HT-29 (cell line): ENCODE measurements around the gene DPH1. TPM values are rescaled to one million over a fixed set of nuclear protein-coding genes. Genes with fewer than 3 reads are reported as not detected.
A peak's percentile ranks its signal among the peaks of the same experiment; 100 is the strongest.
"Not testable (repeated sequence)": the region's sequence is repeated elsewhere in the genome, so short reads cannot be mapped to it uniquely, and the experiment has no call there.

Experiments used
- DNase-seq: peaks from one replicate; pipeline ENCODE4 v3.0.0-alpha.2; 2015; ENCODE audit warnings: low spot score
- total RNA-seq: library from RNA; depleted of rRNA; stranded (reverse); fragments of >200 nt; shearing (Covaris generic); gene quantifications from 2 replicates; pipeline ENCODE4 v1.2.3, GENCODE V29; 2014

Gene DPH1
- total RNA-seq, 1 experiment from 2014 or later = 38.5 TPM

DNA sequence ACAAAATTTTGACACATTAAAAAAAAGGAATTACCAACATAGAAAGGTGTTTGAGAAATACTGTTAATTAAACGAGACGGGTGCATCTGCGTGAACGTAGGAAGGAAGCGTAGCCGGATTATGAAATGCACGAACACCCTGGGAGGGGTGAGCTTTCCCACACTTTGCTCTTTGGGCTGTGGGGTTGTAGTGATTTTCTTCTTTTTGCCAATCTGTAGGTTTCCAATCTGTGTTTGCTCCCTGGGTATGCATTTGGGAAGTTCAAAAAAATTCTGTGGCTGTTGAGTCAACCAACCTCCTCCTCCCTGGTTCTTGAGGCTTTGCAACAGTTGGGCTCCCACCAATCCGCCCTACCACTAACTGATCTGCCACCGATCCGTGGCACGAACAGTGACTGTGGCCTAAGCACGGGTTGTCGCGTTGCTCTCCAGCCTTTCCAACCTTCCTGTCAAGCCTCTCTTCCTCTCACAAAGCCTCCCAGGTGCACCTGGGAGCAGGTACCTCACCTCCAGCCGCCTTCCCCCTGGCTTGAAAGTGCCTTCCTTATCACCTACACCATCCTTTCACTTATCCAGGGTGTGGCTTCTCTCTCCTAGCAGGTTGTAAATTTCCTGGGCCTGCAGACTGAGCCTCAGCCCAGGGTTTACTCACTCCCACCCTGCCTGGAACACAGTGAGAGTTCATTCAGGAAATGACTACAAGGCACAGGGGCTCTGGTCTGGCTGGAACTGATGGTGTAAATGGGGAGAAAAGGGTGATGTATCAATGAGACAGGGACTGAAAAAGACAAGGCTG, 21.4 kb upstream of the DPH1 start:
- DNase-seq = no peak

DNA sequence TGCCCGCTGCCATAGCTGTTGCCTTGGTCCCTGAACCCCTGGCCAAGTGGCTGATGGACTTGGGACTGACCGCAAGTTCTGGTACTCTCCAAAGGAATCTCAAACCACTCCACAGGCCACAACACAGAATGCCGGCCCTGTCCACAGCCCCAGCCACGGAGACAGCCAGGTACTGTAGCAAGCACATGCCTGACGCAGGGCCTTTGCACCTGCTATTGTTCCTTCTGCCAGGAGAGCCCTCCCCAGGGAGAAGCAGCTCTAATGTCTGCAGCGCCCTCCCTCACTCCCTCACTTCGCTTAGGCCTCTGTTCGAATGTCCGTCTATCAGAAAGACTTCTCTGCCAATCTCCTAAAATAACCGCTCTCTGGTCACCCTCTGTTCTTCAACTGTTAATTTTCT, 20.2 kb upstream of the DPH1 start:
- no peak for DNase-seq

DNA sequence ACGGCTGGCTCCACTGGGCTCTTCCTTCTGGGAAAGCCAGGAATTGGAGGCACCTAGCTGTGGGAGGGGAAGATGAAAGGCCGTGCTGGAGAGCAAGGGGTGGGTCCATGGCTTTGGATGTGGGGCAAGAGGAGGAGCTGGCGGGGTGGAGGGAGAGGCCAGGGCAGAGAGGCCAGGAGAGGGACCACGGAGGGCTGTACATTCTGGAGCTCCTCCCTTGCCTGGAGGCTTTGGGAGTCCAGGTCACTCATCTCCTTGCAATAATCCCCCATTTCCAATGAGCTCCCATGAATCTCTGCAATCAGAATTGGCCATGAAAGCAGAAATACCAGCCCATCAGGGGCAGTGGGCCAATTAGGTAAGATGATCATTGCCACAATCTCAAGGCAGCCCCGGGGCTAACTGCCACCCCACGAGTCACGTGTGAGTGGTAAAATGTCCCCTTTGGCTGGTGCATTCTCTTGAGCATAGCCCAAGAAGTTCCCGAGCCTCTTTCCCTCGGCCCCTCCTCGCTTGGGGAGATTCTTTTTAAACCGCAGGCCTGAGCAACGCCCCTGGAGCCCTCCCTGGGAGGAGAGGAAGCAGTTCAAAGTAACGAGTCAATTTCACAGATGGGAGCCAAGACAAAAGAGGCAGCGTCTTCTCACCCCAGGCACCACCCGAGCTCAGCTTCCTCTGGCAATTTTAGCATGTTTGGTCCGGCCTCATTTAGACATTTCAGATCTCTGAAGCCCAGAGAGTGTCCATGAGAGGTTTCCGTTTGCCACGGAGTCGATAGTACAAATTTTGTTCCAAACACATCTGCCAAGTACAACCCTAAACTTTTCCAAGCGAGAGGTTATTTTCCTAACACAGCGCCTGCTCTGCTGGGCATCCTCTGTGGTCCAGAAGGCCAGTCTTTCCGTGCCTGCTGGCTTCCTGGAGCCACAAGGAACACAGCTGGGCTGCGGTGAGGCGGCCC, 18.3 kb upstream of the DPH1 start:
- peak; percentile 7 for DNase-seq

- DNase-seq = no peak
Observed at GRCh38 chr17:2012499-2012898, 17.5 kb upstream of the DPH1 start.

- not testable (repeated sequence) for DNase-seq
Observed at GRCh38 chr17:2013220-2013993, 16.5 kb upstream of the DPH1 start.

DNA sequence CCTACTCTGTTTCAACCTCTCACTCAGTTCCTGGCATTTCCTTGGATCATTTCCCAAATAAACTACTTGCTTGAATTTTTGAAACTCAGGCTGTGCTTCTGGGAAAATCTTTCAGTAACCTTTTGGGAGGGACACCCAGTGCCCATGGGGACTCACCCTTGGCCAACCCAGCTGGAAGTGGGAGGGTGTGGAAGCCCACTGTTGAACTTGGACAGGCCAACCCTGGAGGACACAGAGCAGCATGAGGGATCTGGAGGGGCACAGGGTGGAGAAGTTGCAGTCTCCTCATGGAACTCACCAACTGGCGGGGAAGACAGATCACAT, 16.0 kb upstream of the DPH1 start:
- no peak for DNase-seq

GRCh38 chr17:2015314-2015713, 14.6 kb upstream of the DPH1 start:
- no peak for DNase-seq

DNA sequence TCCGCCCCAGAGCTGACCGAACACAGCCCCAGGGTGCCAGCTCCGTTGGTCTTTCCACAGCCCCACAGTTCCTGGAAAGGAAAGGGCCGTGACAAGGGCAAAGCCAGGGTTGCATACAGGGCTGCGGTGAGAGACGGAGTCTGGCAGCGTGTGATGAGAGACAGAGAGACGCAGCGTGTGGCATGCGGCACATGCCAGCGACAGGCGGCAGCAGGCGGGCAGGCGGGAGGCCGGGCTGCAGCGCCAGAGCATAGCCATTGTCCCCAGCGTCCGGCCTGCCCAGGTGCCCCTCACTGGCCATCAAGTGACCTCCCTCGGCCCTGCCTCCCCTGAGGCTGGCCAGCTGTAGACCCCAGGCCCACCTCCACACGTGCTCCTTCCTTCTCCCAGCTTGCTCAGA, 13.5 kb upstream of the DPH1 start:
- no peak for DNase-seq

DNA sequence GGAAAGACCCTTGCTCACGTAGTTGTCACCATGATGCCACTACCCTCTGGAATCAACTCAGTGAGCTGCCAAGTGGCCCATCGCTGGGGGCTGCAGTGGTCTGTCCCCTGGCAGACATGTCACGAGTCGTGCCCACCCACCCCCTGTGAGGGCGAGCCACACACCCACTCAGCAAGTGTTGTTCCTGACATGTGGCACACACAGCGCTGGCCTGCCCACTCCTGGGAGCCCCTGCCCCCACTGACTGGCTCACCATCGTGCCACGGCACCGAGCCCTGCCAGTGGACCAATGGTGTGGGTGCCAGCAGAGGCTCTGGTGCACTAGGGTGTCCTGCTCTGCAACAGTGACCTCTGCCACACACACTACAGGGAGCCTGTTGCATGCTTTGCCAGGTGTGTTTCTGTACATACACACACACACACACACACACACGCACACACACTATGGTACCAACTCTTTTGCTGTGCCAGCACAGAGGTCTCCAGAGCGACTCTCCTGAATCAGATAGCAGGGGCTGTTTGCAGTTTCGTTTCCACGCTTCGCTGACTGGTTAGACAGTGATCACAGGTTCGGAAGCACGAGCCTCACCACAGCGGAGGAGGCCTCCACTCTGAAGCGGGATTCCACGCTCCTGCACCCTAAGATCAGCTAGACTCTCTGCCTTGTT, 12.5 kb upstream of the DPH1 start:
- no peak for DNase-seq

GRCh38 chr17:2018716-2019510, 11.0 kb upstream of the DPH1 start:
- no peak for DNase-seq

- no peak for DNase-seq
Observed at GRCh38 chr17:2019723-2020122, 10.2 kb upstream of the DPH1 start.

DNA sequence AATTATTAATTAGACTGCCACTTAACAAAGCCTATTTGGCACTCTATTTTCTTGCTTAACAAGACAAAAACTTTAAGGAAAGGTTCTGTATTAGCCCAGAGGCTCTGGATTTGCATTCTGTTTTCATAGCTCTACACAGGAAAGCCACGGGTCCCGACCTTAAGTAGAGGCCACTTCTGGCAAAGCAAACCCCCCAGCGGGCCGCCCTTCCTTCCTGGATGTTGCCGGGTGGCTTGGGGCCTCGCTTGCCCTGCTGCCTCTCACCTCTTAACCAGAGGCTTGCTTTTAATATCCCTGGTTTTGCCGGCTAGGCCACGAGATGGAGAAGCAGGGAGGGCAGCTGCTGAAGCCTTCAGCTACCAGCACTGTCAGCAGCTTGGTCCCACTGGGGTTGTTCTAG, 9.2 kb upstream of the DPH1 start:
- no peak for DNase-seq

GRCh38 chr17:2022647-2023240, 7.2 kb upstream of the DPH1 start:
- no peak for DNase-seq

GRCh38 chr17:2023256-2023655, 6.7 kb upstream of the DPH1 start:
- DNase-seq = no peak

- DNase-seq = no peak
Observed at GRCh38 chr17:2023692-2024571, 6.0 kb upstream of the DPH1 start.

DNA sequence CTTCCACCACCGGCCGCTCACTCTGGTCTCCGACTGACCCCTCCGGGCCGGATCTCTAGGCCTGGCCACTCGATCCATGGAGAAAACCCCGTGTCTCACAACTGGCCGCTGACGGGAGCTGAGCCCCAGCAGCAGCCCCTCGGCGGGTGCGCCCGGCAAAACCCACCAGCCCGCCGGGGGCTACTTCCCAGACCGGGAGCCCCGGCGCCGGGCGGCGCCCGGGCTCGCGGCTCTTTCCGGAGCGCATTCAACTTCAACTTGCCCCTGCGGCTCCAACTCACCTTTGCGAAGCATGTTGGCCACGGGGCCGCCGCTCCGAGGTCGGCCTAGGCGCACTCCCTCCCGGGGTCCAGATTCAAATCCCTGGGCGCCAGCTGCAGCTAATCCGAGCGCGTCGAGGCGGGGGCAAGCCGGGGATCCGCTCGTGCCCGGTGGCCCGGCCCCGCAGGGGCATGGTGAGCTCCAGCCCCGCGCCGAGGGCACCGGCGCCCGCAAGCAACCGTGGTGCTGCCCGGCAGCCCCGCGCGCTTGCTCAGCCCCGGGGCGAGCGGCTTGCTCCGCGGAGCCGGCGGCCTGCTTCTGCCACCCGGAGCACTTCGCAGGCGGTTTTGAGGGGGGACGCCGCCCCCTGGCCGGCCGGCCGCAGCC, 5.3 kb upstream of the DPH1 start:
- DNase-seq = no peak

- no peak for DNase-seq
Observed at GRCh38 chr17:2025220-2025621, 4.7 kb upstream of the DPH1 start, which contains the start of gene RTN4RL1. Gene RTN4RL1 (minus strand): TSS chr17:2025334. CDS start chr17:2024865, 469 bp downstream.

DNA sequence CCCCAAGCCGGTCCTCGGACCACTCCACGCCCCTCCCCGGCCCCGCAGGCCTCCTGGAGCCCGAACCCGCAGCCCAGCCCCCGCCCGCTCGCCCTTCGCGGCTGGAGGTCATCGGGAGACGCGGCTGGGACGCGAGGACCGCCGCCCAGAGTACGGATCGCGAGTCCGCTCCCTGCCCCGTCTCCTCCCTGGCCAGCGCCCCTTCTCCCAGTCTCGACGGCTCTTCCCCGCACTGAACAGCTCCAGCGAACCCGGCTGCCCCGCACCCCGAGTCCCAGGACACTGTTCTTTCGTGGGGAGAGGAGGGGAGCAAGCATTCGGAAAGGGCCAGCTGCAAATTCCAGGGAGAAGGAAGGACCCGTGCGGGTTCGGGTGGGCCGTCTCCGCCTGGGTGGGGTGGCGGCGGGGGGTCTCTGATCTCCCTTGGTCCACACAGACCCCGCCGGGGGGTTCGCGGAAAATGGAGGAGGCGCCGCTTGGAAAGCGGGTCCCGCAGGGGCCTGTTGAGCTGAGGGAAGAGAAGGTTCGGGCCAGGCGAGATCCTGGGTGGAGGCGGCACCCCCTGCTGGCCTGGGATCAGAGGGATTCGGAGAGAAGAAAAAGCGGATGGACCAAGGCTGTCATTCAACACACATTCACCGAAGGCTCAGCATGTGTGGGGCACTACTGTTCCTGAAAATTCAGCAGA, 4.2 kb upstream of the DPH1 start:
- DNase-seq = peak; percentile 45
